Osteocyte (in vitro differentiated cells): Measurements from ENCODE around the gene TUBG1. TPM values are rescaled to one million over a fixed set of nuclear protein-coding genes. Genes with fewer than 3 reads are reported as not detected.
A peak's percentile ranks its signal among the peaks of the same experiment; 100 is the strongest.

Source experiments
- DNase-seq: peaks from one replicate; pipeline ENCODE4 v3.0.0; 2021; ENCODE audit warnings: mixed read lengths; ENCODE audit not compliant: unreplicated experiment; ENCODE audit errors: extremely low spot score
- H3K27ac Mint-ChIP-seq: one replicate; pipeline ENCODE4 v1.8.0; 2021; ENCODE audit warnings: mild to moderate bottlenecking, mixed read lengths; ENCODE audit not compliant: unreplicated experiment
- H3K27me3 Mint-ChIP-seq: one replicate; pipeline ENCODE4 v1.8.0; 2021; ENCODE audit warnings: mixed read lengths; ENCODE audit not compliant: unreplicated experiment
- H3K36me3 Mint-ChIP-seq: one replicate; pipeline ENCODE4 v1.8.0; 2021; ENCODE audit warnings: mixed read lengths; ENCODE audit not compliant: unreplicated experiment
- H3K4me1 Mint-ChIP-seq: one replicate; pipeline ENCODE4 v1.8.0; 2021; ENCODE audit warnings: mixed read lengths; ENCODE audit not compliant: unreplicated experiment
- H3K4me3 Mint-ChIP-seq: one replicate; pipeline ENCODE4 v1.8.0; 2021; ENCODE audit warnings: mild to moderate bottlenecking, moderate library complexity, mixed read lengths; ENCODE audit not compliant: unreplicated experiment
- H3K9me3 Mint-ChIP-seq: one replicate; pipeline ENCODE4 v1.8.0; 2021; ENCODE audit warnings: mixed read lengths; ENCODE audit not compliant: unreplicated experiment
- CTCF ChIP-seq: fragments of 200-600 bp; sonication (generic); IDR thresholded peaks from 2 replicates; pipeline ENCODE4 v1.5.0; 2021; ENCODE audit warnings: antibody characterized with exemption, mild to moderate bottlenecking, moderate library complexity
- total RNA-seq: library from RNA; stranded (reverse); gene quantifications from 2 replicates; pipeline ENCODE4 v1.2.1, GENCODE V29; 2021

The TUBG1 gene
- total RNA-seq, 1 donor from 2014 or later: 47.2 TPM

GRCh38 chr17:42566883-42567573, 42.5 kb upstream of the TUBG1 start, which contains the start of gene MLX:
MLX (plus strand) TSS chr17:42567100; CDS start chr17:42567125, 25 bp downstream.
- Mint-ChIP-seq H3K27me3 (no peaks in the 10 kb centered on the region), H3K4me1 (peaks cover 29% of the 10 kb centered on the region), H3K27ac (peak within 1 kb of the TSS; percentile 92), H3K4me3 (peak within 1 kb of the TSS; percentile 91), H3K36me3 (peaks cover 20% of the 10 kb centered on the region), H3K9me3 (no peaks in the 10 kb centered on the region)
- peak; percentile 98 for DNase-seq
- no peak for TF ChIP-seq CTCF

- no peak for TF ChIP-seq CTCF
- Mint-ChIP-seq H3K27me3 (no peaks in the 10 kb centered on the region), H3K4me1 (peaks cover 18% of the 10 kb centered on the region), H3K4me3 (peak overlapping the region; percentile 91), H3K27ac (peak overlapping the region; percentile 92), H3K36me3 (peaks cover 27% of the 10 kb centered on the region), H3K9me3 (no peaks in the 10 kb centered on the region)
- no peak for DNase-seq
These were observed 41.0 kb upstream of the TUBG1 start for GRCh38 chr17:42568341-42569111.

GRCh38 chr17:42571435-42572225, 37.9 kb upstream of the TUBG1 start:
- Mint-ChIP-seq H3K4me3 (no peak overlapping the region), H3K27me3 (no peaks in the 10 kb centered on the region), H3K36me3 (peaks cover 33% of the 10 kb centered on the region), H3K4me1 (peaks cover 16% of the 10 kb centered on the region), H3K9me3 (no peaks in the 10 kb centered on the region), H3K27ac (no peak overlapping the region)
- DNase-seq: no peak
- no peak for TF ChIP-seq CTCF

DNA sequence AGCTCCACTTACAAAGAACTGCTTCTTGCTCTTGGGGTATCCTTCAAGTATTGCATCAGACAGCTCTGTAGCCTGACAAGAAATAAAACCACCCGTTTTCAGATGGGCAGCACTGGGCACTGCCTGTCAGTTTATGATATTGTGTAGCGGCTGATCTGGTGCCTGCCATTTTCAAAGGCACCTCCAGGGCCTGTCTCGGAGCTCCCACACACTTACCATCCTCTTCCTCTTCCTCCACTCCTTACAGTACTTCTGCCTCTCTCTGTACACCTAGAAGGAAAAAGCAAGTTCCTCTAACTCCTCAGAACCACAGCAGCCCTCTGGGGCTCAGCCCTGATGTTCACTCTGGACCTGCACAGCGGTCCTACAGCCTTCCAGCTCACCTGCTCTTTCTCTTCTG, 36.4 kb upstream of the TUBG1 start:
- H3K4me1 Mint-ChIP-seq: peaks cover 16% of the 10 kb centered on the region
- no peak for TF ChIP-seq CTCF
- peaks cover 31% of the 10 kb centered on the region for H3K36me3 Mint-ChIP-seq
- H3K27me3 Mint-ChIP-seq: no peaks in the 10 kb centered on the region
- no peak overlapping the region for H3K27ac Mint-ChIP-seq
- H3K4me3 Mint-ChIP-seq: no peak overlapping the region
- H3K9me3 Mint-ChIP-seq: no peaks in the 10 kb centered on the region
- no peak for DNase-seq
